Uterus (tissue), 4 donors: ENCODE measurements around the gene RGS14. TPM values are rescaled to one million over a fixed set of nuclear protein-coding genes. Genes with fewer than 3 reads are reported as not detected.

Experiments used
- DNase-seq, 2 donors: peaks; one replicate each; pipeline ENCODE4 v3.0.0-alpha.2; 2019 to 2020
- H3K27ac ChIP-seq, 2 donors: fragments of 200-600 bp; sonication (generic); 1 replicate in 1 of 2; 2 replicates in 1 of 2; pipeline ENCODE4 v1.5.1; 2016 to 2018
- H3K27me3 ChIP-seq, 2 donors: fragments of 200-600 bp; sonication (generic); one replicate each; pipeline ENCODE4 v1.5.1; 2018 to 2019; ENCODE audit warnings: control low read depth in 1 of 2
- H3K36me3 ChIP-seq, 2 donors: fragments of 200-600 bp; sonication (generic); one replicate each; pipeline ENCODE4 v1.5.1; 2019; ENCODE audit warnings: control low read depth in 1 of 2
- H3K4me1 ChIP-seq, 2 donors: fragments of 200-600 bp; sonication (generic); one replicate each; pipeline ENCODE4 v1.5.1; 2018 to 2019; ENCODE audit warnings: control low read depth in 1 of 2
- H3K4me3 ChIP-seq, 2 donors: fragments of 200-600 bp; sonication (generic); 1 replicate in 1 of 2; 2 replicates in 1 of 2; pipeline ENCODE4 v1.5.1; 2018 to 2019; ENCODE audit warnings: mild to moderate bottlenecking in 1 of 2
- H3K9me3 ChIP-seq, 2 donors: fragments of 200-600 bp; sonication (generic); one replicate each; pipeline ENCODE4 v1.5.1; 2019; ENCODE audit warnings: control low read depth in 1 of 2
- CTCF ChIP-seq, 4 experiments: fragments of 200-600 bp in 2 of 4; fragments of 450-650 bp in 2 of 4; sonication (generic) in 2 of 4; IDR thresholded peaks; one replicate each; pipeline ENCODE4 v1.5.1; 2016 to 2019; ENCODE audit warnings: antibody characterized with exemption in 4 of 4, mild to moderate bottlenecking in 2 of 4, moderate library complexity in 1 of 4
- POLR2A ChIP-seq, 2 donors: fragments of 450-650 bp; IDR thresholded peaks; one replicate each; pipeline ENCODE4 v1.6.1; 2016; ENCODE audit warnings: antibody characterized with exemption in 2 of 2, mild to moderate bottlenecking in 1 of 2, moderate library complexity in 1 of 2
- intact Hi-C: fragments of 100-400 bp; cut with DNase I; formaldehyde crosslinking; loops from one replicate; pipeline ENCODE4 v1.15.1; 2023; ENCODE audit warnings: low total_unique reads
- total RNA-seq, 4 donors: library from RNA; depleted of rRNA in 3 of 4; stranded (reverse); fragments of >200 nt in 3 of 4; gene quantifications; one replicate each; pipeline versions ENCODE4 v1.1.0 to v1.2.4, GENCODE V29; 2014 to 2023
- donor health status: DM: yes; HTN: yes; CAD: no.

The RGS14 gene
- total RNA-seq, 4 donors from 2014 or later: 1.5 to 25.6 (median 13.6) TPM

GRCh38 chr5:177354711-177355110 lies 3.0 kb upstream of the RGS14 start:
- H3K9me3 ChIP-seq: no peaks in the 10 kb centered on the region
- H3K36me3 ChIP-seq: no peaks in the 10 kb centered on the region
- intact Hi-C loops: no loop called here

GRCh38 chr5:177355162-177355867 lies 2.4 kb upstream of the RGS14 start:
- H3K9me3 ChIP-seq: no peaks in the 10 kb centered on the region
- peaks cover 5 to 6% of the 10 kb centered on the region in 2 donors for H3K4me1 ChIP-seq
- no peaks in the 10 kb centered on the region for H3K27me3 ChIP-seq
- no peak overlapping the region for H3K27ac ChIP-seq
- TF ChIP-seq CTCF (IDR thresholded peaks at IDR 0.05): no peak
- TF ChIP-seq POLR2A (IDR thresholded peaks at IDR 0.05): no peak
- intact Hi-C loops: no loop called here
- H3K4me3 ChIP-seq: no peak overlapping the region
- no peaks in the 10 kb centered on the region for H3K36me3 ChIP-seq
- DNase-seq: no peak

More at GRCh38 chr5:177354711-177355110, 3.0 kb upstream of the RGS14 start:
- Histone ChIP-seq H3K4me1 (peaks cover 6 to 9% of the 10 kb centered on the region in 2 donors), H3K27me3 (no peaks in the 10 kb centered on the region), H3K4me3 (no peak overlapping the region), H3K27ac (no peak overlapping the region)
- DNase-seq: no peak
- TF ChIP-seq CTCF (IDR thresholded peaks at IDR 0.05) (no peak), POLR2A (IDR thresholded peaks at IDR 0.05) (no peak)

GRCh38 chr5:177355868-177356168 lies 1.9 kb upstream of the RGS14 start:
- Histone ChIP-seq H3K4me3 (no peak overlapping the region), H3K9me3 (no peaks in the 10 kb centered on the region), H3K36me3 (no peaks in the 10 kb centered on the region), H3K27me3 (no peaks in the 10 kb centered on the region), H3K27ac (no peak overlapping the region), H3K4me1 (peaks cover 0 to 6% of the 10 kb centered on the region in 2 donors)
- intact Hi-C loops: no loop called here
- no peak for DNase-seq
- TF ChIP-seq POLR2A (IDR thresholded peaks at IDR 0.05) (no peak), CTCF (IDR thresholded peaks at IDR 0.05) (no peak)

GRCh38 chr5:177356746-177357145 lies 978 bp upstream of the RGS14 start:
- TF ChIP-seq CTCF (IDR thresholded peaks at IDR 0.05) (no peak), POLR2A (IDR thresholded peaks at IDR 0.05) (no peak)
- H3K27ac ChIP-seq: no peak overlapping the region

DNA sequence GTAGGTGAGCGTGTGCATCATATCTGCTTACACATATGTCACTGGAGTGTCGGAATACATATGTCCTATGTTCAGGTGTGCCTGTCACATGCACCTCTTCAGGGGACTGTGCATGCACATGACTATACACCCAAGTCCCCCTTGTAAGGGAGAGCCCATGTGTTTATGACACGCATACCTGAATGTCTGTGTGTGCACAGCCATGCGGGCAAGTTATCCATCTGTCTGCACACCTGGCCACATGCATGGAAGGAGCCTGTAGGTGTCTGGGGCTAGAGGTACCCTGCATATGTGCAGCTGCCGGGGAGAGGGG lies 622 bp upstream of the RGS14 start:
- Histone ChIP-seq H3K4me3 (no peak overlapping the region), H3K9me3 (no peaks in the 10 kb centered on the region), H3K4me1 (peaks cover 0 to 3% of the 10 kb centered on the region in 2 donors), H3K27me3 (no peaks in the 10 kb centered on the region), H3K36me3 (no peaks in the 10 kb centered on the region), H3K27ac (no peak overlapping the region)
- no peak for DNase-seq
- TF ChIP-seq CTCF (IDR thresholded peaks at IDR 0.05) (no peak), POLR2A (IDR thresholded peaks at IDR 0.05) (no peak)
- intact Hi-C loops: no loop called here

More at GRCh38 chr5:177356746-177357145, 978 bp upstream of the RGS14 start:
- Histone ChIP-seq H3K4me1 (peaks cover 0 to 6% of the 10 kb centered on the region in 2 donors), H3K9me3 (no peaks in the 10 kb centered on the region), H3K27me3 (no peaks in the 10 kb centered on the region), H3K4me3 (no peak overlapping the region), H3K36me3 (no peaks in the 10 kb centered on the region)
- intact Hi-C loops: no loop called here
- DNase-seq: no peak
